ELR (cell line): Measurements from ENCODE around the gene ARFGAP1.

Experiments
- DNase-seq: peaks from one replicate; pipeline ENCODE4 v3.0.0-alpha.2; 2015; ENCODE audit warnings: low read depth

Gene ARFGAP1

GRCh38 chr20:63320616-63321147 lies 48.1 kb downstream of the ARFGAP1 start:
- no peak for DNase-seq

- peak; percentile 39 for DNase-seq
Observed at GRCh38 chr20:63321148-63321831, 48.7 kb downstream of the ARFGAP1 start.

GRCh38 chr20:63322146-63322932 lies 49.7 kb downstream of the ARFGAP1 start:
- DNase-seq, result no peak

GRCh38 chr20:63322933-63323273 lies 50.3 kb downstream of the ARFGAP1 start:
- no peak for DNase-seq

GRCh38 chr20:63323357-63323981 lies 50.9 kb downstream of the ARFGAP1 start:
- peak; percentile 17 for DNase-seq

- DNase-seq, result no peak
Observed at GRCh38 chr20:63325021-63325471, 52.4 kb downstream of the ARFGAP1 start.

- no peak for DNase-seq
Observed at GRCh38 chr20:63325554-63326313, 53.1 kb downstream of the ARFGAP1 start.

- DNase-seq, result no peak
Observed at GRCh38 chr20:63326314-63327230, 54.0 kb downstream of the ARFGAP1 start.

GRCh38 chr20:63327231-63327745 lies 54.7 kb downstream of the ARFGAP1 start:
- DNase-seq, result no peak

GRCh38 chr20:63328026-63328700 lies 55.5 kb downstream of the ARFGAP1 start:
- no peak for DNase-seq

- DNase-seq, result no peak
Observed at GRCh38 chr20:63328718-63329275, 56.2 kb downstream of the ARFGAP1 start.

GRCh38 chr20:63329331-63330083 lies 56.9 kb downstream of the ARFGAP1 start:
- DNase-seq, result no peak

GRCh38 chr20:63330084-63330760 lies 57.6 kb downstream of the ARFGAP1 start:
- DNase-seq, result no peak

GRCh38 chr20:63330940-63331339 lies 58.3 kb downstream of the ARFGAP1 start:
- DNase-seq, result no peak

GRCh38 chr20:63331741-63332400 lies 59.3 kb downstream of the ARFGAP1 start:
- DNase-seq, result peak; percentile 22

GRCh38 chr20:63332488-63333240 lies 60.1 kb downstream of the ARFGAP1 start:
- DNase-seq, result no peak

- DNase-seq, result no peak
Observed at GRCh38 chr20:63333241-63333836, 60.7 kb downstream of the ARFGAP1 start.
